Fibroblast of mammary gland (primary cell): Measurements from ENCODE around the gene BNIP1.
"Not testable (repeated sequence)": the region's sequence is repeated elsewhere in the genome, so short reads cannot be mapped to it uniquely, and the experiment has no call there.

Experiments
- DNase-seq: peaks from one replicate; pipeline ENCODE4 v3.0.0-alpha.2; 2010; ENCODE audit warnings: low read depth
- H3K4me3 ChIP-seq: 2 replicates; pipeline ENCODE4 v1.5.1; 2011; ENCODE audit warnings: low read depth, mild to moderate bottlenecking, low read length, moderate library complexity; ENCODE audit not compliant: control insufficient read depth
- TF ChIP-seq, protein P1 (sequence below): conservative IDR thresholded peaks from 2 replicates; pipeline ENCODE4 v1.5.1; 2011; ENCODE audit warnings: low read depth, low read length, inconsistent platforms; ENCODE audit not compliant: control insufficient read depth, insufficient read depth

BNIP1 gene

DNA sequence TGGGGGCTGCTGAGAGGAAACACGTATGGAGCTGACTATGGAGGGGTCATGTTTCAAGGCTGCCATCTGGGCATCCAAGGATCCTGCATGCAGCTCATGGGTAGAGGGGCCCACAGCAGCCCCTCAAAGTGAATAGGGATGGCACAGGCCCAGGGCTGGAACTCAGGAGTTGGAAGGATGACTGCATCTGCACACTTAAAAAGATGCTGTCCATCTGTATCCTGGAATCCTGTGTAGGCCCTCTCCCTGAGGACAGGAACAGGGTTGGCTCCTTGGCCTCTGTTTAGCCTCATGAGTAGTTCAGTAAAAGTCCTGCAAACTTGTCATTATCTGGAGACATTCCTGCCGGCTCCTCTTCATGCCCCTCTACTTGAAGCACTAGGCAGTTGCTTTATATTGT is 4.0 kb downstream of the BNIP1 start:
- TF ChIP-seq, protein P1, sequence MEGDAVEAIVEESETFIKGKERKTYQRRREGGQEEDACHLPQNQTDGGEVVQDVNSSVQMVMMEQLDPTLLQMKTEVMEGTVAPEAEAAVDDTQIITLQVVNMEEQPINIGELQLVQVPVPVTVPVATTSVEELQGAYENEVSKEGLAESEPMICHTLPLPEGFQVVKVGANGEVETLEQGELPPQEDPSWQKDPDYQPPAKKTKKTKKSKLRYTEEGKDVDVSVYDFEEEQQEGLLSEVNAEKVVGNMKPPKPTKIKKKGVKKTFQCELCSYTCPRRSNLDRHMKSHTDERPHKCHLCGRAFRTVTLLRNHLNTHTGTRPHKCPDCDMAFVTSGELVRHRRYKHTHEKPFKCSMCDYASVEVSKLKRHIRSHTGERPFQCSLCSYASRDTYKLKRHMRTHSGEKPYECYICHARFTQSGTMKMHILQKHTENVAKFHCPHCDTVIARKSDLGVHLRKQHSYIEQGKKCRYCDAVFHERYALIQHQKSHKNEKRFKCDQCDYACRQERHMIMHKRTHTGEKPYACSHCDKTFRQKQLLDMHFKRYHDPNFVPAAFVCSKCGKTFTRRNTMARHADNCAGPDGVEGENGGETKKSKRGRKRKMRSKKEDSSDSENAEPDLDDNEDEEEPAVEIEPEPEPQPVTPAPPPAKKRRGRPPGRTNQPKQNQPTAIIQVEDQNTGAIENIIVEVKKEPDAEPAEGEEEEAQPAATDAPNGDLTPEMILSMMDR = no peak
- no peak for DNase-seq
- no peak overlapping the region for H3K4me3 ChIP-seq

DNA sequence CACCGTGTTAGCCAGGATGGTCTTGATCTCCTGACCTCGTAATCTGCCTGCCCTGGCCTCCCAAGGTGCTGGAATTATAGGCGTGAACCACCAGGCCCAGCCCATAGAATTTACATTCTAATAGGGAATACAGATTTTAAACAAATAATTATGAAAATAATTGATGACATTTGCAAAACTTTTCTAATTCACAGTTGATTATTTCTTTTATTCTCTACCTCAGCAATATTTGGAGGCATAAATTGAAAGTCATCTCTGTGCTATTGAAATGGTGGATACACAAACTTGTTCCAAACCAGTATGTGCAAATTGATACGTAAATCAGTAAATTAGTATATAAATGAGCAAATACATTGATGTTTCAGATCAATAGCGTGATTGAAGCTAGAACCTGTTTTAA is 8.2 kb downstream of the BNIP1 start:
- no peak for DNase-seq
- TF ChIP-seq, protein P1 = no peak
- no peak overlapping the region for H3K4me3 ChIP-seq

DNA sequence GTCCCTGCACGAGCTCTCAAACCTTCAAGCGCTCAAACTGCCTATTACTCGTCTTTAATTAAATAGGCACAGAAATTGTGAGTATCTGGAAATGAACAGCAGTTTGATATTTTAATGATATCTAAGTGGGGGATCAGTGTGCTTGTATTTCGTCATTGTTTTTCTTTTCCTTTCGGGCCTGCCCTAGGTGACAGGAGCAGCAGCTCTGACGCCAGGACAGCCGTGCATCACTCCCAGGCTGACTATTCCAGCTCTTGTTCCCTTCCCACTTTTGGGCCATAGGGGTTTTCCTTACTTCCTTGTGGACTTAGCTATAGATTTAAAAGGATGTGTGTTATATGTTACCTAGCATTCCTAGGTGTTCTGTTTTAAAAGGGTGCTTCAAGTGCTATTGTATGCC is 9.5 kb downstream of the BNIP1 start:
- no peak overlapping the region for H3K4me3 ChIP-seq
- DNase-seq = no peak
- TF ChIP-seq, protein P1 = no peak

DNA sequence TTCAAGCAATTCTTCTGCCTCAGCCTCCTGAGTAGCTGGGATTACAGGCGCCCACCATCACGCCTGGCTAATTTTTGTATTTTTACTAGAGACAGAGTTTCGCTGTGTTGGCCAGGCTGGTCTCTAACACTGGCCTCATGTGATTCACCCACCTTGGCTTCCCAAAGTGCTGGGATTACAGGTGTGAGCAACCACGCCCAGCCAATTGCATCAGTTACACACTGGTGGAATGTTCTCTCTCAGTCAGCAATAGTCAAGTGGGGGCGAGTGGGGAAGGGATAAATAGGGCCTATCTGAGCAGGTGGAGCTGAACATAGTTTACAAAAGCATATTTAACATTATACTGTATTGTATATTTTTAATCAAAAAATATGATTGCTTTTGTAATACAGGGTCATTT is 10.3 kb downstream of the BNIP1 start:
- H3K4me3 ChIP-seq, DNase-seq: not testable (repeated sequence)

DNA sequence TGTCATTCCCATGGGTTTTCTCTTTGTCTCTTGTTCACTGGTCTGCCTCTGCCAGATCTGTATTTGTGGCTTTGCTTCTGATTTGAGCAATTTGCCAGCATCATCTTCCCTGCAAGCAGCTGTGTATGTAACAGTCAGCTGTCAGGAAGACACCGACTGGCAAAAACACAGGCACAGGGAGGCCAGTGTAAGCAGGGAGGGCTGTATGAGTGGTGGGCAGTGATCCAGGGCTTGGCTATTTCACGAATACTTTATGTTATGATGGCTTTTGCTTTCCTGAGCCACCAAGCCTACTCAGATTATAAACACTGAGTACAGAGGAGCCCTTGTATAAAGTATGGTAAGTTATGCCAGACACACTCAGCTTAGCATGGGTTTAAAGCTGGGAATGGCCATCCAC is 11.6 kb downstream of the BNIP1 start:
- DNase-seq = no peak
- TF ChIP-seq, protein P1 = no peak
- no peak overlapping the region for H3K4me3 ChIP-seq

DNA sequence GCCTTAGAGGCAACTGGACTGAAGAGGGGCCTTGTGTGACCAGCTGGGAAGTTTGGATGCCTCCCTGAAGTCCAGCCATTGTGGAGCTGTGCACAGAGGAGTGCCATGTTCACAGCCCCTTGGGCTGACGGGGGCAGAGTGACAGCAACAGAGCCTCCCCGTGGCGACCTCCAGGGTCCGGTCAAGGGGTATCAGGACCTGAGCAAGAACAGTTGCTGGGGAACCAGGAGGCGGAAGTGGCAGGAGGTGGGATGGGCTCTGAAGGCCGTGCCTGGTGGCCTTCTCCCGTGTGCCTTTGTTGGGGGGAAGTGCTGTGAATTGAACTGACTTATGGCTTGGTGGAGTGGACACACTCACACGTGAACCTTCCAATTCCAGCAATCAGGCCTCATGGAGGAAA is 14.0 kb downstream of the BNIP1 start:
- no peak for DNase-seq
- no peak overlapping the region for H3K4me3 ChIP-seq
- TF ChIP-seq, protein P1 = no peak

DNA sequence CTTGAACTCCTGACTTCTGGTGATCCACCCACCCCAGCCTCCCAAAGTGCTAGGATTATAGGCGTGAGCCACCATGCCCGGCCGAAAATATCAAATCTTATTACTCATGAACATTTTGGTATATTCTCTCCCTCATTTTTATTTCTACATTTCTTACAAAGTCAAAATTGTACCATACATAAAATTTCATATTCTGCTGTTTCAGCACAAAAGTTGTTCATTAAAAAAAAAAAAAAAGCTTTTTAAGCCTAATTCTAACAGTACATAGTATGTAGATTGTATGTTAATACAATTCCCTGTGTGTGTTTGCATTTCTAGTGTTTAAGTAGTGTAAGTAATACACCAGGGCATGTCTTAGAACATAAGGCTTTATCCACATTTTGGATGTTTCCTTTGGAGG is 14.9 kb downstream of the BNIP1 start:
- H3K4me3 ChIP-seq = no peak overlapping the region
- DNase-seq = no peak
- TF ChIP-seq, protein P1 = no peak
